ENCODE results near the gene FAM131B. TPM values are rescaled to one million over a fixed set of nuclear protein-coding genes. Genes with fewer than 3 reads are reported as not detected.

Gene FAM131B
- total RNA-seq, 1 donor from 2014 or later: 0.48 TPM

Other genes starting within 250 kb of the FAM131B start
- gene PIP, start 230.6 kb downstream of the FAM131B start, total RNA-seq: not detected in 2 replicates
- not detected in 2 replicates for gene TAS2R39, start 179.3 kb downstream of the FAM131B start, total RNA-seq
- not detected in 2 replicates for gene TAS2R40, start 140.7 kb downstream of the FAM131B start, total RNA-seq
- gene GSTK1, start 99.3 kb downstream of the FAM131B start, total RNA-seq: 363 and 365 TPM in 2 replicates
- gene TMEM139, start 77.8 kb downstream of the FAM131B start, total RNA-seq: 0.89 and 1.2 TPM in 2 replicates
- gene CASP2, start 74.4 kb downstream of the FAM131B start, total RNA-seq: 118 and 124 TPM in 2 replicates
- 0.09 TPM in 1 of 2 replicates, not detected in the other for gene CLCN1, start 46.6 kb downstream of the FAM131B start, total RNA-seq
- gene ZYX, start 18.6 kb upstream of the FAM131B start, total RNA-seq: 168 and 171 TPM in 2 replicates
- 0.73 and 1.9 TPM in 2 replicates for gene EPHA1, start 46.1 kb upstream of the FAM131B start, total RNA-seq
- gene TAS2R60, start 80.7 kb upstream of the FAM131B start, total RNA-seq: not detected in 2 replicates
- gene TAS2R41, start 115.2 kb upstream of the FAM131B start, total RNA-seq: not detected in 2 replicates
- 1.3 and 2.0 TPM in 2 replicates for gene CTAGE15, start 209.1 kb upstream of the FAM131B start, total RNA-seq